IPS-NIHi11 (cell line): ENCODE data around the gene HOXA5.

ENCODE experiments used
- DNase-seq: peaks from one replicate; pipeline ENCODE4 v3.0.0; 2012; ENCODE audit warnings: mixed read lengths, low spot score

HOXA5 gene

DNA sequence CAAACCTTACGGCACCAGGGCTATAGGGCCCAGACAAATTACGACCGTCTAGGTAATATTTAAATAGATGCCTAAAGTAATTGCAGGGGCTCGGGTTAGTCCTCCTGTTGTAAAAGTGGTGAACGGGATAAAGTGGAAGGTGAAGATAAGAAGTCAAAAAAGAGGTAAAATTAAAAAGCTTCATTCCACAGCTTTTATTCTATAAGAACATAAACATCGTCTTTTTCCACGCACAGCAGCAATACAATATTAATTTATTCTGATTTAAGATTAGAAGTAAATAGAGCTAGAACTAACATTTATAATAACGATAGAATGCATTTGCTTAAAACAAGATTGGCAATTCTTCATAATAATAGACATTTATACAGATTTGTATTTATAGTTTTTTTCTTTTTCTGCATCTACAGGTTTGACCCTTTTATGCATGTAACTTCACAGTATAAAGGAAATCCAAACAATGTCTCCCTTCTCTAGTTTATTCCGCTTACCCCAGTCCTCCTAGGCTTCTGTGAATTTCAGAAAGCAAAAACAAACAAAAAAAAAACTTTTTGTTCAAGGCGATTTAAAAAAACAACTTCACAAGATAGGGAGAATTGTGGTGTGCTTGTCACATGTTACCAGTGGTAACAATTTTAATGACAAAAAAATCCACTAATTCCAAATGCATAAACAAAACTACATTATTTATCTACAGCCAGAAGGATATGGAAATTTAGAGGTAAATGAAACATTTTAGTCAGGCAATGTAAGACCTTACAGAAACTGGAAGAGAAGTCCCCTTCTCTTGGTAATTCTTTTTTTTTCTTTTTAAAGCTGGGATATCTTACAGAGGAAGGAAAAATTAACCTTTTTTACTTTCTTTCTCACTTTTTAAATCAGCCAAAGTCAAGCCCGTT, 27.2 kb upstream of the HOXA5 start:
- no peak for DNase-seq

DNA sequence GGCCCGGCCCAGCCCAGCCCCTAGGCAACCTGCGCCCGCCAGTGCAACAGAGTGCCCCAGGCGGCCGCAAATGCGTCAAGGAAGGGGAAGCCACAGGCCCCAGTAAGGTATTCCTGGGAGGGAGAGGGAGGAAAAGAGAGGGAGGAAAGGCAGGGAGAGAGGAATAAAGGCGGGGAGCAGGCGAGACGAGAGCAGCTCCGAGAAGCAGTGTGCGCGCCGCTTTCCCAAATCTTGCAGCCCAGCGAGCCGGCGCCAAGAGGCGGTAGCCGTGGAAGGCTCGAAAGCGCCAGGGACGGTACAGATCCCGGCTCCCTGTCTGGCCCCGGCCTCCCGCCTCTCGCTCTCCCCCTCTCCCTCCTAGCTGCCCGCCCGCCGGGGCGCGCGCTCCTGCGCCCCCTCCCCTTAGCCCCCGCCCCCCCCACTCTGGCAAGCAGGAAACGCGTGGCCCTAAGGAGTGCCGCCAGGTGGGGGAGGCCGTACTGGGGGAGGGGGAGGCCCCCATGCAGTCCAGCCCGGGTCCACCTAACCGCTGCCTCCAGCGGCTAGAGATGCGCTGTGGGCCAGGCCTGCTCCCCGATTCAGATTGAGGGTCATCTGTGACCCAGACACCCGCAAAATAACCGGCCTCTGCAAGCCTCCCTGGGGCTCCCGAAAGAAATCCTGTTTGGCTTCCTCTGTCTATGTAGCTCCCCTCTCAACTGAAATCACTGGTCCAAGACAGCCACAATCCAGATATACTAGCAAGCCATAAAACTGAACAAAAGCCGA, 26.4 kb upstream of the HOXA5 start:
- DNase-seq, result no peak

DNA sequence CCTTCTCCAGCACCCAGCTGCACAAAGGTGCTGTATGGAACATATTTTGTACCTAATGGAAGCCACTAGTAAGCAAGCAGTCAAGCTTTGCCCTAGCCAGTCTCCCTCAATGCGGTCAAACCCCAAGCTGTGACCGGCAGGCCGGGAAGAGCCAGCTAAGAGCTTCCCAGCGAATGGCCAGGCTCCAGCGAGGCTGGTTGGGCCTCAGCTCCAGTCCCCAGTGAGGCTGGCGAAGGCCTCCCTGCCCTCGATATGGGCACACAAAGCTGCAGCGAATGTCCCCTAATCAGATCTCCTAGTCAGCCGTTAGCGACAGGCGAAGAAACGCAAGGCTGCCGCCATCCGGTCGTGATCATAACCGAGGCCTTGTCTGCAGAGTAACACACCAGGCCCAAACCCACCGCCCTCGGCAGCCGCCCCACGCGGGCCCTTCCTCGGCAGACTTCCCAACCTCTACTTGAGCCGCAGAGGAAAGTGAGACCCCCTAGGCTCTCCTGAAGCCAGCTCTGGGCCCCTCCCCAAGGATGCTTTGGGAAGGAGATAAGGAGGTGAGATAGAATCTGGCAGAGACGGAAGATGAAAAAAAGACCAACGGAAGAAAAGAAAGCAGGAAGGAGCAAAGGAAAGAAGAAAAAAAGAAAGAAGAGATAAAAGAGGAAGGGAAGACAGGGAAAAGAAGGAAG, 24.9 kb upstream of the HOXA5 start:
- no peak for DNase-seq

DNA sequence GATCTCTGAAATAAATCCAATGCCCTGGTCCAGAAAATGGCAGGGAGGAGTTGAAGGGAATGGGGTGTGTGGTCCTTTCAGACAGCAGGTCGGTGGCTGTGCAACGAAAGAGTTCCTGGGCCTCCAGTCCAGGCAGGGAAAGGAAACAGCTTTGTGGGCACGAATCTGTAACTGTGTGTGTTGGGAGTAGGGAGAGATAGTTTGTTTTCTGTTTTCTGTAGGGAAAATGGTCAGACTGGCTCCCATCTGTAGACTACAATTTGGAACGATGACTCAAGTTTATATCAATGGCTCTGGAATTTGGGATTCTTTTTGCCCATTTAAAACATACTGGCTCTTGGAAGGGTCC, 24.4 kb upstream of the HOXA5 start:
- no peak for DNase-seq

DNA sequence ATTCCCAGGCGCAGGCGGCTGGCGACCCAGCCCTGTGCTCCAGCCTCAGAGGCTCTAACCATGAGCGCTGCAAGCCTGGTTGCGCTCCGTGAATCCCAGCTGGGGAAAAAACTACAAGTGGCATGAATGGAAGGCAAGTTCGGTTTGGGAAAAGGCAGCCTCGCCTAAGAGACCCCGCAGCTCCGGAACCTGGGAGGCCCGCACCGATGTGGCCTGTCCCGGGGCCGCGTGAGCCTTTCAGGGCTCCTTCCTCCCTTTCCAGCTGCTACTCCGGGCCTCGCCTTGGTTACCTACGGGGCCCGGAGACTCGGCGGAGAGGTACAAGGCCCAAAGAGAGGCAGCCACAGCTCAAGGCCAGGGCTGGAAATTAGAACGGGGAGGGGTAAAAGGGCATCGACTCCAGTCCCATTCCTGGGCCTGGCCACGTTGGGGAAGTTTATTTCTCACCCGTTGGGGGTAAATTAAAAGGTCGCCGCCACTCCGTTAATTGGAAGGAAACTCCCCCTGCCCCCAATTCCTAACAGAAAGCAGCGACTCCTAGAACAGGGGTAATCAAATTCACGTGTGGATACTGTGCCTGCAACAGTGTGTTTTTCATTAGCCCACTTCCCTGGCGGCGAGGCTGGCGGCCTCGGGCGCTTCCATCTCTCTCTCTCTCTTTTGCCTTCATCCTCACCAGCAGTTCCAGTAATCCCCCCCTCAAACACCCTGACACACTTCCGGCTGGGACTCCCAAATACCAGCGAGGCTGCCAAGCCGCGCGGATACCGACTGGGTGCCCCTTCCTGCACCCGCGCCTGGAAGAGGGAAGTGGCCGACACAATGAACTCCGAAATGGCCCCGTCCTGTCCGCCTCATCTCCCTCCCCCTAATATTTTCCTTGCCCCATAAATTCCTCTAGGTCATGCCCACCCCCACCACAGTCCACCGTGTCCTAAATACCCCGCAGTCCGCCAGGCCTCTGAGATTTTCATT, 23.3 kb upstream of the HOXA5 start:
- no peak for DNase-seq

DNA sequence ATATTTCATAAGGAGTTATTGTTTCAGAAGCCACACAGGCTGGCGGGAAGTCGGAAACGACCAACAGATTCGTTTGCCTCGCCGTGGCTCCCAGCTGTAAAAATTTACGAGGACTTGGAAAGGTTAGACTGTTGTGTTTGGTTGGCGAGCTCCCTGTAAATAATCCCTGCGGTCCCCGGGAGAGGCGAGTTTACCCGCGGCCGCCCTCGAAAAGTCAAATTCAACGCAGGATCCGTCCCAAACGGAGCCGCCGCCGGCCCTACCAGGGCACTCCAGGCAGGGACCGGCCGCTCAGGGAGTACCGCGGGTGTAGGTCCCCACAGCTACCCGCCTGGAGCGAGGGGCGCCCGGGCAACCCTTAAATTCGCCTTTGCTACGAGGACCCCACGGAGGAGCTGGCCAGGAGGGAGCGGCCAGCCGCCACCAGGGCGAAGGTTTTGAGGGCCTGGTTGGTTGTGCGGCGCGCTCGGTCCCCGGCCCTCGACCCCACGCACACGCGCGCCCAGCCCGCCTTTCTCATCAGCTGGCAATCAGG, 22.6 kb upstream of the HOXA5 start:
- no peak for DNase-seq

DNA sequence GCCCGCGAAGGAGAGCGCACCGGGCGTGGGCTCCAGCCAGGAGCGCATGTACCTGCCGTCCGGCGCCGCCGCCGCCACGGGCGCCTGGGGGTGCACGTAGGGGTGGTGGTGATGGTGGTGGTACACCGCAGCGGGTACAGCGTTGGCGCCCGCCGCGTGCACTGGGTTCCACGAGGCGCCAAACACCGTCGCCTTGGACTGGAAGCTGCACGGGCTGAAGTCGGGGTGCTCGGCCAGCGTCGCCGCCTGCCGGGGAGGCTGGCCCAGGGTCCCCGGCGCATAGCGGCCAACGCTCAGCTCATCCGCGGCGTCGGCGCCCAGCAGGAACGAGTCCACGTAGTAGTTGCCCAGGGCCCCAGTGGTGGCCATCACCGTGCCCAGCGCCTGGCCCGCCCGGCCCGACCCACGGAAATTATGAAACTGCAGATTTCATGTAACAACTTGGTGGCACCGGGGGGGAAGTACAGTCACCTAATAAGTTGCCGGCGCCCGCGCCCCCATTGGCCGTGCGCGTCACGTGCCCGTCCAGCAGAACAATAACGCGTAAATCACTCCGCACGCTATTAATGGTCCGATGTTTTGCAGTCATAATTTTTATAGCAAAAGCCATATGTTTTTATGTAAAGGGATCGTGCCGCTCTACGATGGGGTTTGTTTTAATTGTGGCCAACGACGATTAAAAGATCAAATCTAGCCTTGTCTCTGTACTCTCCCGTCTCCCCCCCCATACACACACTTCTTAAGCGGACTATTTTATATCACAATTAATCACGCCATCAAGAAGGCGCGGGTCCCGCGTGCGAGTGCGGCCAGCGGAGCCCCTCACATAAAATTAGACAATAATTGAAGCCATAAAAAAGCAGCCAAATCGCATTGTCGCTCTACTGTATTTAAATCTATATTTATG, 21.9 kb upstream of the HOXA5 start, which contains the start of gene HOXA9:
Gene HOXA9 (minus strand): TSS at position 449 of the 907 bp plus-strand sequence. CDS start 80 bp downstream, at position 369.
- DNase-seq, result no peak

DNA sequence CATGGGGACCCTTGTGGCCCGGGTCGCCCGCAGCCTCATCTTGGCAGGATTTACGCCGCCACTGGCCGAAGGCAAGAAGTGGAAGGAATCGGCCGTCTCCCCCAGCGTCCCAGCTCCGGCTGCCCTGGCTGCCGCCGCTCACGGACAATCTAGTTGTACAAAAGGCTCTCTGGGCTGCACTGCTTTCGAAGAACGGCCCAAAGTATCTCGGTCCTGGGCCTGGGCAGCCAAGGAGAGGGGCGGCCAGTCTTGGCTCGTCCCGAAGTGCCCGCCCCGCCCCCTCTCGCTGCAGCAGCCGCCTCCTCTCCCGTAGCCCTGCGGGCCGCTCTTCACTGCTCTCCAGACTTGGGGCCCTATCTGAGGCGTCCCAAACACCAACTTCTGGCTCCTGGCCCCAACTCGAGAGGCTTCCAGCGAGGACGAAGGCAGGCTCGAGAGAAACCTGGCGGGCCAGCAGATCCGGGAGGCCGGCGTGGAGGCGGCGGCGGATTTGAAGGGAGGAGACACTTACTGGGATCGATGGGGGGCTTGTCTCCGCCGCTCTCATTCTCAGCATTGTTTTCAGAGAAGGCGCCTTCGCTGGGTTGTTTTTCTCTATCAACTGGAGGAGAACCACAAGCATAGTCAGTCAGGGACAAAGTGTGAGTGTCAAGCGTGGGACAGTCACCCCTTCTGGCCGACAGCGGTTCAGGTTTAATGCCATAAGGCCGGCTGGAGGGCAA, 21.0 kb upstream of the HOXA5 start:
- DNase-seq, result no peak

DNA sequence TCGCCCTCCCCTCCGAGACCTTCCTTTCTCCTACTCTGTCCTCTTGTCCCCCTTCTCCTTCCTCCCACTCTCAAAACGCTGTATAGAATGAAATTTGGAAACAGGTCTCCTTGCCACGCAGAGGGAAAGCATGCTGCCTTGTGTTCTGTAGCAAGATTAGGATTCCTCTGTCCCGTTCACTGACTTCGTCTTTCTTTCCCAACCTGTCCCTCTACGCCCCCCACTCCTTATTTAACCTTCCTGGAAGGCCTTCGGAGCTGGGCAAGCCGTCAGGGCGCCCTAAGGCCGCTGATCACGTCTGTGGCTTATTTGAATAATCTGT, 20.5 kb upstream of the HOXA5 start:
- DNase-seq, result no peak

DNA sequence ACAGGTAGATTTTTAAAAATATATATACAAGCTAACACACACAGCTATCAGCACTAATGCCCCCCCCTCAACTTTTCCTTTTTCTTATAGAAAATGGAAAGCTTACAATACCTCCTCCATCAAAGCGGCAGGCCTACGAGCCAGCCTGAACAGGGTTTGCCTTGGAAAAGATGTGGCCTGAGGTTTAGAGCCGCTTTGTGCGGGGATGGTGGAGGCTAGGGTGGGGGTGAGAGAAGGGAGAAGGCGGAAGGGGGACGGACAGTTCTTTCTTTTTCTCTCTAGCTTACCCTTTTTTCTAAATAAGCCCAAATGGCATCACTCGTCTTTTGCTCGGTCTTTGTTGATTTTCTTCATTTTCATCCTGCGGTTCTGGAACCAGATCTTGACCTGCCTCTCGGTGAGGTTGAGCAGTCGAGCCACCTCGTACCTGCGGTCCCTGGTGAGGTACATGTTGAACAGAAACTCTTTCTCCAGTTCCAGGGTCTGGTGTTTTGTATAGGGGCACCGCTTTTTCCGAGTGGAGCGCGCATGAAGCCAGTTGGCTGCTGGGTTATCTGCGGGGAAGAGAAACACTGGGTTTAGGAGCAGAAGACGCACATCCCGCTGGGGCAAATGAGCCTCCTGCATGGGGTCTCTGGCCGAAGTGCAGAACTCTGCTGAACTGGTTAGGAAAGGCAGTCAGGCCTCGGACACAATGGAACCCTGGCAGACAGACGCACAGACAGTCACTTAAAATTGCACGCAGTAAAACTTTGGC, 20.0 kb upstream of the HOXA5 start:
- no peak for DNase-seq

DNA sequence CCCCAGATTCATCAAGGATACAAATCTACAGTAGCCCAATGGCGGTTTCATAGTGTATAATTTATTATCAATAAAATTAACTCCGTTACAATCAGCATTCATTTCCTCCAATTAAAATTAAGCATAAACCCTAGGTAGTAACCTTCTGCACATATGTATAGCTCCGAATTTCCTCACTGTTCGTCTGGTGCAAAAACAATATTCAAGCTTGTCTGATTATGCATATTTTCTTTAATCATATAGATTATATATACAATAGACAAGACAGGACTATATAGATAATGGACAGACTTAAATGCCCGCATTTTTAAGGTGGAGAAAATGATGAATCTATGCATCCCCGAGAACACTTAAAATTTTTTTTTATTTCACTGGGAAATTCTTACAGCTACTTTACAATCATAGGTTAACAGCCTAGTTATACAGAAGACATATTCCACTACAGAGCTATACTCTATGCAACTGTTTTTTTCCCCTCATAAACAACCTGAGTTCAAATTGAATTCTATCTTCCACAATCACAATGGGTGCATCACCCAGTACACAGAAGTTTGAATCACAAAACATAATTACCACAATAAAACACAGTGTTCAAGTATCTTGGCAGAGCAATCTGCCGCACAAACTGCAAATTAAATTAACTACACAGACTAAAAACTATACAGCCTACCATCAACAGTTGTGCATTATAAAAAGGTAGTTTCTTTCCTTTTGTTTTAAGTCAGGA, 19.2 kb upstream of the HOXA5 start:
- no peak for DNase-seq

DNA sequence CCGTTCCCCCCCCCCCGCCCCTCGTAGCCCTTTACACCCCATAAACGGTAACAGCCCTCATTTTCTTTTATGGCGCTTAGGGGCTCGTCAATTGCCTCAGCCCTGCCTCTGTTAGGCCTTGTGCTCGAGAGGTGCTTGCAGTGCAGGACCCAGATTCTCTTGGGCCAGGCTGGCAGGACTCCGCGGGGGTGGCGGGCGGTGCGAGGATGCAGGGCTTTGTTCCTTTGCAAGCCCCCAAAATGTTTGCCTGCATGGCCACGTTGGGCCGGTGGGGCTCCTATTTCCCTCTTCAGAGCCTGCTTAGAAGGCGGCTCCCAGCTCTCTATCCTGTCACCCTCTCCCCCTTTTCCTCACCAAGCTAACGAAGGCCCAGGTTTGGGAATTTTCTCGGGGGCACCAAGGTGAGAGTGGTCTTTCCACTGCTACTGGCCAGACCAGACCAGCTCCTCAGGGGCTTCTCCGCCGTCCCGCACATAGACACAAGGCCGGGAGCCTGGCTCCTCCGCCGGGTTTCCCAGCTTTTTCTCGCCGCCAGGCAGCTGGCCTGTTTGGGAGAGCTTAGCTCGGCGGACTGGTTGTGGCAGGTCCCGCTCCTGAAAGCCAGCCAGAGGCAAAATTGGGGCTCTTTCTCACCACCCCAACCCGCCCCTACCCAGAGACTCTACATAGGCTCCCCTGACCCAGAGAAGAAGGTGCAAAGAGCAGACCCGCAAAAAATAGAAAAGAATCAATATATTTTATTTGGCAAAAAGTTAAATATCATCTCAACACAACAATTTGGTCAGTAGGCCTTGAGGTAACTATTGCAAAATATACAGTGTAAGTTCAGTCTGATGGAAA, 18.5 kb upstream of the HOXA5 start:
- DNase-seq, result no peak

DNA sequence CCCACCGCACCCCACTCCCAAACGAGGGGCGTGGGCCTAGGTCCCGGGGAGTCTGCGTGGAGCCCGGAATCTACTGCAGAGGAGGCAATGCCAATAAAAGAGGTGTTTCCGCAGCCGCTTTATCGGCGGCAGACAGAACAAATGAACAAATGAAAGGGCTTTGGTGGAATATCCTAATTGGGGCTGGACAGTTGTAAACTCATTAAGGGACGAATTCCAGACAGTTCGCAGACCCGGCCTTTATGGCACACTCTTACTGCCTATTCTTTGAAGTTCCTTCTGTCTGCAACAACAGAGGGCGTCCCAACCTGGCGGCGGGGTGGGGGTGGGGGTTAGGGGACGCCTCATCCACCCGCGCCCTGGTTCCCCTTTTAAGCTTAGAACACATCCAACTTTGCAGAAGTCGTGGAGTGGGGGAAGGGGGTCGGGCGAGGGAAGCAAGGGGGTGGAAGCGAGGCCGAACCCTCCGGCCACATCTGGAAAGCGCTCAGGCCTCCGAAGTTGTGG, 17.8 kb upstream of the HOXA5 start:
- DNase-seq, result no peak

DNA sequence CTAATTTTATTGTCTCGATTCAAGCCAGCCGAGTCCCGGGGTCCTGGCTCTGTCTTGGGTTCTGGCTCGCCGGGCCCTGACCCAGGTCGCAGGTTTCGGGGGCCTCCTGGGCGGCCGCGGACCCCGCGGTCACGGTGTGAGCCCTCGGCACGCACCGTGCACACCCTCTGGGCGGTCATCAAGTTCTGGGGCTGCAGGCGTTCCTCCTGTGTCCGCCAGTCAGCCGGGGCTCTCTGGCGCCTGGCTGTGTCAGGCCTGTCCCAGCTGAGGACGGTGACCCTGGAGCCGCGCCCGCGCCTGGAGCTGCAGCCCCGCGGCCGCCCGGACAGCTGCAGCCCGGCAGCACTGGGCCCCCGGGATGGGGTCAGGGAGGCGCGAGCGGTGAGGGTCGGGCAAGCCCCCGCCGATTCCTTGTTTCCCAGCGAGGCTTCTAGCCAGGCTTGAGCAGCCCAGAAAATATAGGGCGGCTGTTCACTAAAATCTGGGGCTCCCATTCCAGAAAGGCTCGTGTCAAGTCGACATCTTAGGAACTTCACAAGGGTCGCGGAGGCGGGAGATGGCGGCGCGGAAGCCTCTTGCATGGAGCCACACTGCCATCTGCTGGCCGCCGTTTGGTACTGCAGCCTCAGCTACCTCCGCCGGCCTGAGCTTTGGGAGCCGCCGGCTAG, 17.2 kb upstream of the HOXA5 start:
- peak; percentile 88 for DNase-seq

DNA sequence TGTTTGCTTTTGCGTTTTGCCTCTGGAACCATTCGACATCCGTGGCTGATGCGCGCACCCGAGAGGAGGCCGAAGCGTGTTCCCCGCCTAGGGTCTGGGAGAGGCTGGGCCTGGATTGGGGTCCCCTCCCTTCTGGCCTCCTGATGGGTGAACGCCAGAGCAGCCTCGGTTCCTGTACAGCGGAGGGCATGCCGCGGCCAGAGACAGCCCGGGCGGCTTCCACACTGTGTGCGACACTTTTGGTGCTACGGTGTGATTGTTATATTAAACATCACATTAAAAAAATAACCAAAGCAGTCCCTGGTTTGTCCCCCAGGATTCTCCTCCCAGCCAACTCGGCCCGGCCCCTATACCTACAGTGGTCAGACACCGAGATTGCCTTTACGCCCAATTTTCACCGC, 16.7 kb upstream of the HOXA5 start:
- no peak for DNase-seq
